Transverse colon (tissue), 4 donors: ENCODE data around the gene IL7R. TPM values are rescaled to one million over a fixed set of nuclear protein-coding genes. Genes with fewer than 3 reads are reported as not detected.

Source experiments
- DNase-seq: peaks from one replicate; pipeline ENCODE4 v3.0.0-alpha.2; 2019
- H3K27ac ChIP-seq, 4 donors: fragments of 200-600 bp; sonication (generic); 2 replicates each; pipeline ENCODE4 v1.5.1; 2016 to 2018; ENCODE audit warnings: inconsistent platforms in 4 of 4
- H3K27me3 ChIP-seq: fragments of 200-600 bp; sonication (generic); 2 replicates; pipeline ENCODE4 v1.5.1; 2017; ENCODE audit warnings: inconsistent platforms
- H3K36me3 ChIP-seq, 4 donors: fragments of 200-600 bp; sonication (generic); 2 replicates each; pipeline ENCODE4 v1.5.1; 2017 to 2019; ENCODE audit warnings: inconsistent platforms in 4 of 4
- H3K4me1 ChIP-seq, 4 donors: fragments of 200-600 bp; sonication (generic); 2 replicates each; pipeline ENCODE4 v1.5.1; 2017 to 2020; ENCODE audit warnings: inconsistent platforms in 4 of 4
- H3K4me3 ChIP-seq, 4 donors: fragments of 200-600 bp; sonication (generic); 1 replicate in 1 of 4; 2 replicates in 3 of 4; pipeline versions ENCODE4 v1.5.1 to v1.6.1; 2017 to 2019; ENCODE audit warnings: inconsistent platforms in 4 of 4
- H3K9me3 ChIP-seq, 2 donors: fragments of 200-600 bp; sonication (generic); 2 replicates each; pipeline ENCODE4 v1.5.1; 2017 to 2019; ENCODE audit warnings: inconsistent platforms in 2 of 2
- CTCF ChIP-seq, 5 experiments: fragments of 200-600 bp in 3 of 5; fragments of 450-650 bp in 2 of 5; sonication (generic) in 3 of 5; IDR thresholded peaks; 1 replicate in 2 of 5; 2 replicates in 3 of 5; pipeline ENCODE4 v1.5.1; 2016 to 2017; ENCODE audit warnings: antibody characterized with exemption in 5 of 5, inconsistent platforms in 3 of 5, mild to moderate bottlenecking in 2 of 5, moderate library complexity in 1 of 5
- EP300 ChIP-seq: sonication (generic); formaldehyde crosslinking; IDR thresholded peaks from one replicate; pipeline ENCODE4 v1.6.1; 2017; ENCODE audit warnings: antibody characterized with exemption, low read depth
- POLR2A ChIP-seq: fragments of 450-650 bp; IDR thresholded peaks from one replicate; pipeline ENCODE4 v1.6.1; 2016; ENCODE audit warnings: antibody characterized with exemption, mild to moderate bottlenecking, moderate library complexity
- POLR2AphosphoS5 ChIP-seq, 3 donors: sonication (generic); formaldehyde crosslinking; IDR thresholded peaks; one replicate each; pipeline ENCODE4 v1.6.1; 2016; ENCODE audit warnings: antibody characterized with exemption in 3 of 3
- WGBS, 2 donors: methylation state at CpG; one replicate each; pipeline ENCODE4 v1.1.5; 2018; ENCODE audit warnings: low coverage in 1 of 2; 5-methylcytosine and 5-hydroxymethylcytosine counted together
- in situ Hi-C, 4 donors: fragments of 200-750 bp; cut with MboI; loops; one replicate each; pipeline versions ENCODE4 v1.15.0 to v1.15.1; 2017; ENCODE audit warnings: low sequenced_read_pairs in 3 of 4, low pct_ligation_motif_present in 1 of 4, low pct_unique_long_range_greater_than_20kb in 1 of 4
- intact Hi-C: fragments of 100-400 bp; cut with DNase I; formaldehyde crosslinking; loops from one replicate; pipeline ENCODE4 v1.15.1; 2023; ENCODE audit warnings: low total_unique reads
- total RNA-seq, 4 donors: library from RNA; depleted of rRNA; stranded (reverse); fragments of >200 nt; gene quantifications; one replicate each; pipeline ENCODE4 v1.1.0, GENCODE V29; 2016

Gene IL7R
- total RNA-seq, 4 donors from 2014 or later, result 3.2 to 54.8 (median 17.9) TPM

DNA sequence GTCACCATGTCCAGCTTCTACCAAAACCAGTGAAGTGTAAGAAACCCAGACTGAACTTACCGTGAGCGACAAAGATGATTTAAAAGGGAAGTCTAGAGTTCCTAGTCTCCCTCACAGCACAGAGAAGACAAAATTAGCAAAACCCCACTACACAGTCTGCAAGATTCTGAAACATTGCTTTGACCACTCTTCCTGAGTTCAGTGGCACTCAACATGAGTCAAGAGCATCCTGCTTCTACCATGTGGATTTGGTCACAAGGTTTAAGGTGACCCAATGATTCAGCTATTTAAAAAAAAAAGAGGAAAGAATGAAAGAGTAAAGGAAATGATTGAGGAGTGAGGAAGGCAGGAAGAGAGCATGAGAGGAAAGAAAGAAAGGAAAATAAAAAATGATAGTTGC is 19.8 kb downstream of the IL7R start:
- intact Hi-C loops, result no loop called here
- Histone ChIP-seq H3K4me3 (no peak overlapping the region), H3K27me3 (no peaks in the 10 kb centered on the region), H3K4me1 (no peaks in the 10 kb centered on the region), H3K36me3 (no peaks in the 10 kb centered on the region), H3K27ac (no peak overlapping the region), H3K9me3 (no peaks in the 10 kb centered on the region)
- in situ Hi-C loops, result no loop called here
- TF ChIP-seq POLR2AphosphoS5 (IDR thresholded peaks at IDR 0.05) (no peak), CTCF (IDR thresholded peaks at IDR 0.05) (no peak), EP300 (no peak), POLR2A (no peak)
- WGBS, 2 donors, result 79 to 100% methylated on average over 1 to 2 of the region's 2 CpGs
- no peak for DNase-seq

DNA sequence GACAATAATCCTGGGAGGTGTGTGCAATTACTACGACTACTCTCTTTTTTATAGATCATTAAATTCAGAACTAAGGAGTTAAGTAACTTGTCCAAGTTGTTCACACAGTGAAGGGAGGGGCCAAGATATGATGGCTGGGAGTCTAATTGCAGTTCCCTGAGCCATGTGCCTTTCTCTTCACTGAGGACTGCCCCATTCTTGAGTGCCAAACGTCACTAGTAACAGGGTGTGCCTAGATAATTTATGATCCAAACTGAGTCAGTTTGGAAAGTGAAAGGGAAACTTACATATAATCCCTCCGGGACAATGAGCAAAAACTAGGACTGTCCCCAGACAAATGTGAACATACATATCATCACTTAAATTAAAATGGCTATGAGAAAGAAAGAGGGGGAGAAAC is 20.2 kb downstream of the IL7R start:
- Histone ChIP-seq H3K9me3 (no peaks in the 10 kb centered on the region), H3K4me3 (no peak overlapping the region), H3K27ac (no peak overlapping the region), H3K4me1 (no peaks in the 10 kb centered on the region), H3K36me3 (no peaks in the 10 kb centered on the region), H3K27me3 (no peaks in the 10 kb centered on the region)
- WGBS, 2 donors, result 17 to 42% methylated on average over 1 to 3 of the region's 3 CpGs
- intact Hi-C loops, result no loop called here
- no peak for DNase-seq
- in situ Hi-C loops, result no loop called here
- TF ChIP-seq CTCF (IDR thresholded peaks at IDR 0.05) (no peak), EP300 (no peak), POLR2AphosphoS5 (IDR thresholded peaks at IDR 0.05) (no peak), POLR2A (no peak)

- no peak for DNase-seq
- in situ Hi-C loops, result no loop called here
- Histone ChIP-seq H3K27ac (no peak overlapping the region), H3K4me1 (no peaks in the 10 kb centered on the region), H3K27me3 (no peaks in the 10 kb centered on the region), H3K9me3 (no peaks in the 10 kb centered on the region), H3K4me3 (no peak overlapping the region), H3K36me3 (no peaks in the 10 kb centered on the region)
- intact Hi-C loops, result no loop called here
- TF ChIP-seq EP300 (no peak), CTCF (IDR thresholded peaks at IDR 0.05) (no peak), POLR2A (no peak), POLR2AphosphoS5 (IDR thresholded peaks at IDR 0.05) (no peak)
- WGBS, 2 donors, result 64 to 98% methylated on average over 2 of the region's 2 CpGs
Measured at GRCh38 chr5:35877655-35878054, 21.0 kb downstream of the IL7R start.

DNA sequence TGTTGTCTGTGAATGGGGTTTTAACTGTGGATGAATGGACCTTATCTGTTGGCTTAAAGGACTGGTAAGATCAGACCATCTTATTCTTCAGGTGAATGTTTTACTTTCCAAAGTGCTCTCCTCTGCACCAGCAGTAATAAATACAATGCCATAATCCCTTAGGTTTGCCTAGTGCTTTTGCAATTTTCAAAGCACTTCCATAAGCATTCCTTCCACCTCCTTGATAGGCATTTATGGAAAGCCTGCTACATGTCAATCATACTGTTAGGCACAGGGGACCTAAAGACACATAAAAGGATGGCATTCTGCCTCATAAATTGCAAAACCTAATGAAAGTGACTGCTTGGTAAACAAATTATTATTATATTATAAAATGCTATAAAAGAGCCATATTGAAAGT is 21.4 kb downstream of the IL7R start:
- Histone ChIP-seq H3K4me3 (no peak overlapping the region), H3K9me3 (no peaks in the 10 kb centered on the region), H3K36me3 (no peaks in the 10 kb centered on the region), H3K27ac (no peak overlapping the region), H3K27me3 (no peaks in the 10 kb centered on the region), H3K4me1 (no peaks in the 10 kb centered on the region)
- DNase-seq, result no peak
- in situ Hi-C loops (no loop called here), intact Hi-C loops (no loop called here)
- TF ChIP-seq EP300 (no peak), CTCF (IDR thresholded peaks at IDR 0.05) (no peak), POLR2A (no peak), POLR2AphosphoS5 (IDR thresholded peaks at IDR 0.05) (no peak)
